GM18499 (cell line): ENCODE results near the gene MFNG.
"Not testable (repeated sequence)": the region's sequence is repeated elsewhere in the genome, so short reads cannot be mapped to it uniquely, and the experiment has no call there.

Experiments
- ATAC-seq: cut with Tn5 transposase; IDR thresholded peaks from one replicate; pipeline ENCODE4 v1.9.1; 2021; ENCODE audit warnings: moderate number of reproducible peaks; ENCODE audit not compliant: insufficient read depth, unreplicated experiment

Gene MFNG

DNA sequence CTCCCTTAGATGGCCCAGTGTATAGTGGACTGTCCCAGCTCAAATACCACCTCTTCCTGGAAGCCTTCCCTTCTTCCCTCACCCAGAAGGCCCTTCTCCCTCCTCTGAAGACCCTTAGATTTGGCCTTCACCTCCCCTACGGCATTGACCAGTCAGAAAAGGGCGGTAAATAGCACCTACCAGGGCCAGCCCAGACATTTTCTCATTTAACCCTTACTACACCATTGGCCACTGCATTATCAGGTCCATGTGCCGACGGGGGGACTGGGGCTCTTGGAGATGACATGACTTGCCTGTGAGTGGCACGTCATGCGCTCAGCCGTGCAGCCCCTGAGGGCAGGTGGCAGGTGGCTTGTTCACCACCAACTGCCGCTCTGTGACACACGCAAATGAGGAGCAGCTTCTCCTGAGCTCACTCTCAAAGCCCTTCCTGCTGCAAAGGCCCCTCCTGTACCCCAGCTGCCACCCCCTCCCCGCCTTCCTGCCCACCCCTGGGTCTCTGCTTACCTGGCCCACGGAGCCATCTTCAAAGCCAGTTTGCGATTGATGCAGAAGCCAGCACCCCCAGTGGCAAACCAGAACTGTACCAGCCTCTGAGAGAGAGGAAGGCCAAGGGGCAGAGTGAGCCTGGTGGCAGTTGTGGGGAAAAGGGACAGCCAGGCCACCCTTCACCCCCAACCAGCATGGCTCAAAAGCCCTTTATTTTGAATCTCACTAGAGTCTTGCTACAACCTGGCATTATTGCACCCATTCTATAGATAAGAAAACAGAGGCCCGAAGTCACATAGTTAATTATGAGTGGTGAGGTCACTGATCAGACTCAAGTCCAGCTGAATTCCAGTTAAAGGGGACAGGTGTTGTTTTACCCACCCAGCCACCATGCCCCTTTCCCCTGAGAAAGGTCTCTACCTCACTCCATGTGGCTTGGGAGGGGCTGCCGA, 9.5 kb downstream of the MFNG start:
- ATAC-seq: no peak

DNA sequence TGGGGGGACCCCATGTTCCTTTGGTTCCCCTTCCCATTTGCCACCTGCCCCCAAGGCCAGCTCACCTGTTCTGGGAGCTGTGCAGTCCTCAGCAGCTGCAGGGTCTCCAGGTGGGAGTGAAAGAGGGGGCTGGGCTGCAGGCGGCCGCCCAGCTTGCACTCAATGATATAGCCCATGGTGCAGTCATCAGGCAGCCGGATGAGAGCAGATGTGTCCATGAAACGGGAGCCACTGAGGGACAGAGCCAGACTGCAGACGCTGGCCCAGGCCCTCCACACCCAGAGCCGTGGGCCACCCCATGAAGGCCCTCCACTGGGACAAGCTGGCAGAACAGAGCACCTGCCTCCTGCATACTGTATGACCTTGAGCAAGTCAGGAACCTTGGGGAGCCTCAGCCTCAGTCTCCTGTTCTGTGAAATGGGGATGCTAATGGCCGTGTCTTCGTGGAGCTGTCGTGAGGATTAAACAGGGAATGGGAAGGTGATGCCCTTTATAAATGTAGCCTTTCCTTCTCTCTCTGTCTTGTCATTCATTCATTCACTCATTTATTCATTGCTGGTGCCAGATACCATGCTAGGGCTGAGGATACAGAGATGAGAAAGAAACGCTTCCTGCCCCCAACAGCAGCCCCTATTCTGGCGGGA, 11.6 kb downstream of the MFNG start:
- ATAC-seq: no peak

DNA sequence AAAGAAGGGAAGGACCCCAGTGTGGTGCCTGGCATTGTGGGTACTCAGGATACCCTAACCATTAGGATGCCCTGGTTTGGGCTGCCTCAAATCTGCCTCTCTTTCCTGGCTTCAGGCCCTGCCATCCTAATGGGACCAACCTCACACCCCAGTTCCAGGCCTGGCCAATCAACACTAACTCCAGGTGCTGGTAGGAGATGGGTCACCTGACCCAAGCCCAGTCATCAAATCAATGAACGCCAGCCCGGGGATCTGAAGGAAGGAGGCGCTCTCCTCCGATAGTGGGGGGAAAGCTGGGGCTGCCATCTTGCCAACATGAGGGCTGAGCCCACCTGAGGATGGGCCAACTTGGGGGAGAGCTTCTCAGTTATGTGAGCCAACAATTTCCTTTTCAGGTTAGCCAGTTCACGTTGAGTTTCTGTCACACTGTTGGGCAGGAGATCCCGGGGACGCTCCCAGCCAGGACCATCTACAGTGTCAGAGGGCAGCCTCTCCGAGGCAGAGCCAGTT, 12.7 kb downstream of the MFNG start:
- ATAC-seq: no peak

DNA sequence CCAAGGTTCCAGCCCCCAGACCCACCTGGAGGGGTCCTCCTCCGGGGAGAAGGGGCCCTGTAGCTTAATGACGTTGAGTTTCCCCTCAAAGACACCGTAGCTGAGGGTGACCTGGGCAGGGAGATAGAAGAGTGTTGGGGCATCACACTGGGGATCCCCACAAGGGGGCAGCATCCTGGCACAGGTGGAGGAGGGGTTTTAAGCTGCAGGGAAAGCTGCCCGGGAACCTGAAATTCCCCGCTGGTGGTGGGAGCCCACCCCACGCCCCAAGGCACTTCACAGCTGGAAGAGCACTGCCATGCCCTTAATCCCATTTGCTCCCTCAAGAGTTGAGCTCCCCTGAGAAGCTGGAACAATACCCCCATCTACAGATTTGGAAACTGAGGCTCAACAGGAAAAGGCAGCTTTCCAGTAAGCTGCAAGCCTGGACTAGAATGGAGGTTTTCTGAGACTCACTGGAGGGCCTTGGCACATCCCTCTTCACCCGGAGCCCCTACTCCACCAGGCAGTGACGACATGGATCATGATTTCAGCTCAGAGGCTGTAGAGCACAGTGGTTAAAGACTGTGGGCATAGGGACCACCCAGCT, 13.7 kb downstream of the MFNG start:
- ATAC-seq: no peak

DNA sequence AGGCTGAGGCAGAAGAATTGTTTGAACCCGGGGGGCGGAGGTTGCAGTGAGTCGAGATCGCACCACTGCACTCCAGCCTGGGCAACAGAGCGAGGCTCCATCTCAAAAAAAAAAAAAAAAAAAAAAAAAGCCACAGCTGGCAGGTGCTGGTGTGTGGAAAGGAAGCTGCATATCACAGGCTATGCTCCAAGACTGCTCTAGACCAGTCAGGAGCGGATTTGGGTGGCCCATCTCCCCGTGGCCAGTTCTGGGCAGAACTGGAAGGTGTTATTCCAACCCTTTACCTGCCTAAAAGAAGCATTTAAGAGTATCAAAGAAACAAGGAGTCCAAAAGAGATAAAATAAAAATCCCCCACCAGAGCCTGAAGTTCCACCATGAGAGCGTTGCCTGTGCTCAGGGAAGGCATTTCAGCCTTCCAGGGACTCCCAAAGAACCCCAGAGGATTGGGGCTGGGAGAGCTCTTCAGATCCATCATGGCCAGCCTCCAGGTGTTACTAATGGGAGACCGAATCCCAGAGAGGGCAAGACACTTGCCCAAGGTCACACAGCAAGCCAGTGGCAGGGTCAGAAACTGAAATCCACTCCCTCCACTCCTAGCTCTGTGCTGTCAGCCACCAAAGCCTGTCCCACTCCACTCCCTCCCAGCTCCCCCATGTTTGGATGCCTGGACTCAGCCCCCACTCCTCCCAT, 14.3 kb downstream of the MFNG start:
- no peak for ATAC-seq

GRCh38 chr22:37470087-37470445, 16.1 kb downstream of the MFNG start:
- no peak for ATAC-seq

- no peak for ATAC-seq
Measured at GRCh38 chr22:37469416-37470086, 16.6 kb downstream of the MFNG start.

- ATAC-seq: not testable (repeated sequence)
Measured at GRCh38 chr22:37468201-37468695, 17.9 kb downstream of the MFNG start.

DNA sequence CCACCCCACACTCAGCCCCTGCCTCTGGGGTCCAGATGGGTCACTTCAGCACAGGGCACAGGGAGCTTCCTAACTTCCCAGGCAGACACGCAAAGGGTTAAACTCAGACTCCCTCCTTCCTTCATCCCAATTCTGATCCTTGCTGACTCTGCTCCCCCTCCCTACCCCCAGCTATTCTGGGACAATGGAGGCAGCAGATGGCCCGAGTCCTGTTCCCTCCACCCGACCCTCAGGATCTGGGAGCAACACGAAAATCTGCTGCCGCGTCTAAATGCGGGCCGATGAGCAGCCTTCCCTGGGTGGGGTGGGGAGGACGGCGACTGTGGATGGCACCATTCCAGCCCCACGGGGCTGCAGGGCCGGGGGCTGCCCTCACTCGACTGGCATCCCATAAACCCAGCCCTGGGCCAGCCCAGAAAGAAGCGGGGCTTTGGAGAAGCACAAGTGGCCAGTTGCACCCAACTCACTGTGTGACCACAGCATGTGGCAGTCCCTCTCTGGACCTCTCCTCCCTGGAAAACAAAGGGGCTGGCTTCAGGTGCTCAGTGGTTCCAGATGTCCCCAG, 18.7 kb downstream of the MFNG start:
- ATAC-seq: no peak

DNA sequence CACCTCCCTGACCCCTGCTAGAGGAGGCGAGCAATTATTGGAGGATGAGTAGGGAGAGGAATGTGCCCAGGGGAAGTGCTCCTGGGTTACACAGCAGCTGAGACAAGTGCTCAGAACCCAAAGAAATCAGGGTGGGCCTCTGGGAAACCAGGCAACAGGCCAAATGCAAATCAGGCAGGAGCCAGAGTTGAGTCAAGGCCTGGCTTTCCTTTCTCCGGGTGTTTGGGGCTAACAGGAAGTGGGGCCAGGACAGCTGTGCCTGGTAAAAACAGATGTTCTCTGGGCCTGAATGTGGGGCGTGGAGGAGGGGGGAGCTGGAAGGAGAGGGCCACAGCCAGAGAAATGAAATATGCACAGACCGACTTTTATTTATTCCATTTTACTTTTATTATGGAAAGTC, 22.0 kb downstream of the MFNG start:
- ATAC-seq: no peak

DNA sequence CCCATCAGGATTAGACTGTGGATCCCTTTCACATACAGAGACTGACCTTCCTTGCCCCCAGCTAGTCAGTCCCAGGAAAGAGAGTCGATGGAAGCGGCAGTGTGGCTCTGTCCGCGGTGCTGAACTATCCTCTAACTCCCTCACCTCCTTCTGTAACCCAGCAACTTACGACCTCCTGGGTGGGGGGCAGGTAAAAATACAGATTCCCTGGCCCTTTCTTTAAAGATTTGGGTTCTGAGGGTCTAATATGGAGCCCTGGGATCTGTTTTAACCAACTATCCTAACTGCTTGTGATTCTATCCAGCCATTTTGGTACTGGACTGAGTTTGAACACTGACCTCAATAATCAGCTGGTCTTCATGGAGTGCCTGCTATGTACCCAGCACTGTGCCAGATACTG, 23.2 kb downstream of the MFNG start:
- ATAC-seq: no peak

DNA sequence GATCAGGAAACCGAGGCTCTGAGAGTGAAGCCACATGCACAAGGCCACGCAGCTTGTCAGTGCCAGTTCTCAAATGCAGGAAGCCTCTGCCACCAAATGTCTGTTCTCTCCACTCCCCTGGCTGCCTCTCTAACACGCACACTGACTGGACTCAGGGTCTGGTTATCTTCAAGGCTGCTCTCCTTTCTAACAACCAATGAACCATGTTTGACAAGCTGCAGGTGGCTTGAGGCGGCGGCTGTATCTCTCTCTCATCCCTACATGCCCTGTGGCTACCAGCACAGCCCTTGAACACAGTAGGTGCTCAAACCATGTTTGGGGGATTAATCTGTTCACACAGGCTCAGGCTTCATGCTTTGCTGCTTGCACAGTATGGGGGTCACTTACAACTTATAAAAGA, 23.7 kb downstream of the MFNG start:
- ATAC-seq: no peak

- ATAC-seq: no peak
Measured at GRCh38 chr22:37461961-37462360, 24.2 kb downstream of the MFNG start.

DNA sequence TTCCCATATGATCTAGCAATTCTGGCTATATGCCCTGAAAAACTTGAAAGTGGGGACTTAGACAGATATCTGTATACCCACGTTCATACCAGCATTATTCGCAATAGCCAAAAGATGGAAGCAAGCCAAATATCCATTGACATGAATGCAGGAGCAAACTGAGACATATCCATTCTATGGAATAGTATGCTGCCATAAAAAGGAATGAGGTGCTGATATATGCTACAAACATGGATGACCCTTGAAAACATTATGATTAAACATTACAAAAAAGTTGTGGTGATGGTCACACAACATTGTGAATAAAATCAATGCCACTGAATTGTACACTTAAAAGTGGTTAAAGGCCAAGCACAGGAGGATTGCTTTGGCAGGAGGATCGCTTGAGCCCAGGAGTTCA, 25.5 kb downstream of the MFNG start:
- ATAC-seq: no peak

- ATAC-seq: no peak
Measured at GRCh38 chr22:37459206-37459605, 27.0 kb downstream of the MFNG start.

DNA sequence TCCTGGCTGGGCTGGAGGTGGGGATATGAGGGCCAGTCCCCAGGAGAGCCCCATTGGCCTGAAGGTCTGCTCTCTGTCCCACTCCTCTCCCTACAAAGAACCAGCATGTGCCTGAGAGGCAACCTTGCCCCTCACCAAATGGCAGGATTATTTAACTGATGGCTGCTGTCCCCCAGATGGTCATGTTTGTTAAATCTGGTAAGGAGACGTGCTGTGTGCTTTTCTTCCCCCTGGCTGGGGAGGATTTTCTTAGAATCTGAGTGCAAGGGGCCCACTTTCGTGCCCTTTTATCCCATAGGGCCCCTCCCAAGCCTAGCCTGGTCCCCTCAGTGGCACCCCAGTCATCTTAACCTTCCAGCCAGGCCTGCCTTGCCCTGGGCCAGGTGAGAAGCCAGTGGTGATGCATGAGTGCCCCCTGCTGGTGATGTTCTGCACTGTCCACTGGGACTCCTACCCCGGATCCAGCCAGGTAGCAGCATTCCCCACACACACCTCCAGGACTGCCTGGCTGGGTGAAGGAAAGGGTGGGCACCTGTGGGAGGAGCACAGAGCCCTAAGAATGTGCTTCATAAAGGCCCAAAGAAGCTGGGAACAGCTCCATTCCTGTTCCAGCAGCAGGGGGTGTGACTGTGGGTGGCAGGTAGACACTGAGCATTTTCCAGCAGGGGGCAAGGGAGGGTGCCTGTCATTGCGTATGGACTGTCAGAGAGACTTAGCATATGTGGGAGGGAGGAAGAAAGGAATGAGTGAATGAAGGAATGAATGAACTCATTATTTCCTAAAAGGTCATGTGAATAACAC, 28.9 kb downstream of the MFNG start:
- no peak for ATAC-seq

- ATAC-seq: no peak
Measured at GRCh38 chr22:37456346-37456745, 29.8 kb downstream of the MFNG start.

GRCh38 chr22:37455896-37456295, 30.3 kb downstream of the MFNG start:
- no peak for ATAC-seq
